B cell (primary cell): ENCODE data around the gene ABL1. TPM values are rescaled to one million over a fixed set of nuclear protein-coding genes. Genes with fewer than 3 reads are reported as not detected.

Source experiments
- ATAC-seq: fragments of 200-7000 bp; cut with Tn5 transposase; one replicate; pipeline ENCODE4 v1.10.0; 2021; ENCODE audit warnings: low read depth, mild to moderate bottlenecking, moderate number of reproducible peaks, moderate library complexity
- CTCF ChIA-PET: fragments of 350-600 bp; sonication (Branson Sonifier 250); formaldehyde crosslinking; loops from one replicate; lab custom pipeline; 2021; ENCODE audit warnings: antibody characterized with exemption, inconsistent platforms; lab: Charles Lee
- POLR2A ChIA-PET: fragments of 350-600 bp; sonication (Branson Sonifier 250); formaldehyde crosslinking; loops from one replicate; lab custom pipeline; 2021; ENCODE audit warnings: antibody characterized with exemption; lab: Charles Lee
- DNase-seq: peaks from one replicate; pipeline ENCODE4 v3.0.0; 2013
- H2AFZ ChIP-seq: 2 replicates; pipeline ENCODE4 v1.6.1; 2012; ENCODE audit warnings: mild to moderate bottlenecking, low read depth, low read length; ENCODE audit not compliant: insufficient read depth, poor library complexity, severe bottlenecking
- H3K27ac ChIP-seq, 2 donors: 1 replicate in 1 of 2; 2 replicates in 1 of 2; pipeline ENCODE4 v1.5.1; 2012 to 2013; ENCODE audit warnings: low read length in 2 of 2, mild to moderate bottlenecking in 2 of 2, moderate library complexity in 1 of 2
- H3K27me3 ChIP-seq, 4 experiments: fragments of 200-600 bp in 1 of 4; sonication (generic) in 1 of 4; replicated peaks in 1 of 4; 1 replicate in 2 of 4; 2 replicates in 2 of 4; pipeline versions ENCODE4 v1.6.1 to v1.7.0; 2013 to 2016; ENCODE audit warnings: low read length in 3 of 4, mild to moderate bottlenecking in 2 of 4, mixed read lengths in 1 of 4, moderate library complexity in 1 of 4; ENCODE audit not compliant: insufficient read depth in 4 of 4, control insufficient read depth in 3 of 4; ENCODE audit errors: control extremely low read depth in 1 of 4
- H3K36me3 ChIP-seq, 2 experiments: replicated peaks in 1 of 2; 1 replicate in 1 of 2; 2 replicates in 1 of 2; pipeline versions ENCODE4 v1.6.1 to v1.7.1; 2013; ENCODE audit warnings: low read length in 1 of 2; ENCODE audit not compliant: insufficient read depth in 2 of 2, control insufficient read depth in 1 of 2; ENCODE audit errors: control extremely low read depth in 1 of 2, extremely low read depth in 1 of 2
- H3K4me1 ChIP-seq, 2 donors: fragments of 200-600 bp in 1 of 2; sonication (generic) in 1 of 2; 1 replicate in 1 of 2; 2 replicates in 1 of 2; pipeline versions ENCODE4 v1.5.1 to v1.6.1; 2013 to 2017; ENCODE audit warnings: low read length in 2 of 2; ENCODE audit not compliant: control insufficient read depth in 2 of 2, insufficient read depth in 2 of 2
- H3K4me2 ChIP-seq: replicated peaks from 2 replicates; pipeline ENCODE3; 2012; ENCODE audit warnings: mild to moderate bottlenecking, low read depth, low read length; ENCODE audit not compliant: poor library complexity, severe bottlenecking
- H3K4me3 ChIP-seq, 5 experiments: fragments of 200-600 bp in 1 of 5; sonication (generic) in 1 of 5; 1 replicate in 3 of 5; 2 replicates in 2 of 5; pipeline versions ENCODE4 v1.5.1 to v1.7.0; 2011 to 2016; ENCODE audit warnings: low read length in 4 of 5, mild to moderate bottlenecking in 4 of 5, low read depth in 2 of 5, control low read depth in 1 of 5, moderate library complexity in 1 of 5; ENCODE audit not compliant: insufficient read depth in 1 of 5; ENCODE audit errors: control extremely low read depth in 1 of 5, extremely low read depth in 1 of 5
- H3K79me2 ChIP-seq: fragments of 200-600 bp; sonication (generic); one replicate; pipeline ENCODE4 v1.6.0; 2016; ENCODE audit warnings: low read length; ENCODE audit not compliant: control insufficient read depth, insufficient read depth
- H3K9ac ChIP-seq: fragments of 200-600 bp; sonication (generic); 2 replicates; pipeline ENCODE4 v1.6.1; 2017; ENCODE audit warnings: mild to moderate bottlenecking, low read length, moderate library complexity
- H3K9me3 ChIP-seq, 3 donors: one replicate each; pipeline versions ENCODE4 v1.6.1 to v1.7.1; 2013; ENCODE audit warnings: low read length in 2 of 3; ENCODE audit not compliant: control insufficient read depth in 2 of 3, insufficient read depth in 1 of 3; ENCODE audit errors: control extremely low read depth in 1 of 3
- H4K20me1 ChIP-seq: 2 replicates; pipeline ENCODE4 v1.6.0; 2012; ENCODE audit warnings: mild to moderate bottlenecking, low read length; ENCODE audit not compliant: insufficient read depth, control insufficient read depth, poor library complexity, severe bottlenecking
- H3K27ac Mint-ChIP-seq: one replicate; pipeline ENCODE4 v1.8.0; 2021; ENCODE audit warnings: mixed read lengths
- H3K27me3 Mint-ChIP-seq: one replicate; pipeline ENCODE4 v1.8.0; 2021; ENCODE audit warnings: mixed read lengths
- H3K4me1 Mint-ChIP-seq: one replicate; pipeline ENCODE4 v1.8.0; 2021; ENCODE audit warnings: mixed read lengths
- H3K4me3 Mint-ChIP-seq: one replicate; pipeline ENCODE4 v1.8.0; 2021; ENCODE audit warnings: mixed read lengths
- H3K9me3 Mint-ChIP-seq: one replicate; pipeline ENCODE4 v1.8.0; 2022; ENCODE audit warnings: mixed read lengths; ENCODE audit not compliant: insufficient read depth
- CTCF ChIP-seq: fragments of 200-600 bp; IDR thresholded peaks from one replicate; pipeline ENCODE4 v1.8.0; 2022; ENCODE audit warnings: antibody characterized with exemption, mild to moderate bottlenecking
- EZH2 ChIP-seq: IDR thresholded peaks from 2 replicates; pipeline ENCODE4 v1.6.1; 2012; ENCODE audit warnings: borderline replicate concordance, low read depth, mild to moderate bottlenecking, moderate library complexity, low read length; ENCODE audit not compliant: insufficient read depth, poor library complexity, severe bottlenecking
- WGBS: methylation state at CpG from one replicate; pipeline ENCODE4 v1.1.5; 2013; ENCODE audit warnings: missing lambda C conversion rate; ENCODE audit not compliant: insufficient coverage; 5-methylcytosine and 5-hydroxymethylcytosine counted together
- intact Hi-C: fragments of 100-400 bp; cut with micrococcal nuclease; formaldehyde crosslinking; loops from one replicate; pipeline ENCODE4 v1.10.0; 2022
- polyA plus RNA-seq: library from polyadenylated mRNA; depleted of rRNA; stranded (reverse); fragments of >200 nt; gene quantifications from 2 replicates; pipeline ENCODE4 v1.2.3, GENCODE V29; 2012
- total RNA-seq, 2 donors: library from RNA; stranded (reverse); fragments of 120-200 nt in 1 of 2; gene quantifications; 1 replicate in 1 of 2; 2 replicates in 1 of 2; pipeline versions ENCODE4 v1.2.3 to v1.2.4, GENCODE V29; 2013 to 2022

The ABL1 gene
- total and polyA plus RNA-seq, 2 donors (not counting 1 experiment from before 2014, with no cell fraction given), result 11.9 to 46.0 TPM

- WGBS, result 91% methylated on average over 44 of the region's 48 CpGs
- peaks cover 0 to 8% (median 0%) of the 10 kb centered on the region in 4 experiments for H3K27me3 ChIP-seq
- no peak overlapping the region for H2AFZ ChIP-seq
- no peak overlapping the region for H3K4me3 ChIP-seq
- no peaks in the 10 kb centered on the region for H3K79me2 ChIP-seq
- POLR2A ChIA-PET, result no interaction called here
- no peak overlapping the region for H3K27ac Mint-ChIP-seq
- no peaks in the 10 kb centered on the region for H3K36me3 ChIP-seq
- no peak overlapping the region for H3K4me2 ChIP-seq
- no peak overlapping the region for H3K27ac ChIP-seq
- TF ChIP-seq EZH2 (no peak), CTCF (no peak)
- H4K20me1 ChIP-seq, result no peaks in the 10 kb centered on the region
- peaks cover 0 to 8% (median 0%) of the 10 kb centered on the region in 3 donors for H3K9me3 ChIP-seq
- H3K4me3 Mint-ChIP-seq, result no peak overlapping the region
- no peak overlapping the region for H3K9ac ChIP-seq
- no peaks in the 10 kb centered on the region for H3K9me3 Mint-ChIP-seq
- intact Hi-C loops, result no loop called here
- H3K4me1 Mint-ChIP-seq, result no peaks in the 10 kb centered on the region
- H3K27me3 Mint-ChIP-seq, result peaks cover 5% of the 10 kb centered on the region
- CTCF ChIA-PET, result interaction anchor here (1.2 kb wide), 1 partner anchor 203 kb away, joined by 3 read pairs; no protein-coding TSS in a partner anchor
- DNase-seq (no peak), ATAC-seq (no peak)
- no peaks in the 10 kb centered on the region for H3K4me1 ChIP-seq
Measured at GRCh38 chr9:130904070-130905044, 69.3 kb downstream of the ABL1 start.
